ENCODE measurements around the gene GAS2. TPM values are rescaled to one million over a fixed set of nuclear protein-coding genes. Genes with fewer than 3 reads are reported as not detected.

The GAS2 gene
- total and polyA plus RNA-seq, 2 of the 4 experiments (the other 2 are of a cell fraction): 0.51 to 0.90 TPM

DNA sequence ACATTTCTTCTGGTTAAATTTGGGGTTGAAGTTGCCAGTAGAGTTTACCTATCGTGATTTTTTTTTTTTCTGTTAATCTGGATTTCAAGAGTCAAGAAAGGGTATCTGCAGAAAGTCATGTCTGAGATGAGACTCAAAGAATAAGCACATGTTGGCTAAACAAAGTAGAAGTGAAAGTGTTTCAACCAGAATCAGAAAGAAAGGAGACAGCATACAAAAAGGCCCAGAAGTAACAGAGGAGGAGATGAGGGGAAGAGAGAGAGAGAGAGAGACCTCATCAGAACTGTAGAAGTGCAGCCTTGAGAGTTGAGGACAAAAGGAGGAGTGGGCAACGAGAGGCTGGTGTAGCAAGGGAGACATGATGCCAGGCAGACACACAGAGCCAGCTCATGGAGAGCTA is 108.3 kb downstream of the GAS2 start:
- Histone ChIP-seq H3K79me1 (ENCODE audit: low read depth in 1 of 2, low read length in 2 of 2) (no peaks in the 10 kb centered on the region), H2AFZ (replicated peaks; ENCODE audit: low read length, poor library complexity) (no peak overlapping the region), H3K27ac (ENCODE audit: insufficient read depth, low read length) (no peak overlapping the region), H3K9me3 (ENCODE audit: control insufficient read depth, insufficient read depth, low read length) (no peaks in the 10 kb centered on the region), H4K5ac (ENCODE audit: low read depth, low read length) (no peak overlapping the region), H3K23ac (ENCODE audit: low read depth, low read length) (no peak overlapping the region), H3K9ac (ENCODE audit: low read depth, low read length) (no peak overlapping the region), H3K36me3 (ENCODE audit: control insufficient read depth, insufficient read depth, low read length) (no peaks in the 10 kb centered on the region), H3K4me3 (ENCODE audit: insufficient read depth, low read depth, low read length) (no peak overlapping the region), H4K91ac (ENCODE audit: insufficient read depth, low read depth, low read length) (no peak overlapping the region), H3K27me3 (ENCODE audit: control insufficient read depth, insufficient read depth, low read length) (0 out of 2 replicates have a peak, but pooled peaks cover 1% of the 10 kb centered on the region), H2BK5ac (ENCODE audit: low read depth, low read length, poor library complexity, severe bottlenecking) (no peak overlapping the region), H2BK20ac (ENCODE audit: low read depth, low read length) (no peak overlapping the region), H3K18ac (ENCODE audit: low read depth, low read length) (no peak overlapping the region), H2AK5ac (ENCODE audit: low read depth, low read length) (no peak overlapping the region), H3K4ac (ENCODE audit: low read depth, low read length) (no peak overlapping the region), H3K56ac (ENCODE audit: extremely low read depth, insufficient read depth, low read length) (no peak overlapping the region), H3K14ac (replicated peaks; ENCODE audit: low read depth, low read length) (no peak overlapping the region), H2AK9ac (replicated peaks; ENCODE audit: low read depth, low read length, poor library complexity) (no peak overlapping the region), H2BK15ac (ENCODE audit: low read depth, low read length) (no peak overlapping the region), H3K4me1 (ENCODE audit: control insufficient read depth, insufficient read depth, low read length) (no peaks in the 10 kb centered on the region), H2BK120ac (ENCODE audit: low read depth, low read length) (no peak overlapping the region), H4K20me1 (ENCODE audit: insufficient read depth, low read length) (no peaks in the 10 kb centered on the region), H3K4me2 (ENCODE audit: low read depth, low read length) (no peak overlapping the region; the same call in 1 of the 2 replicates), H4K8ac (ENCODE audit: low read depth in 2 of 2, low read length in 2 of 2) (no peak overlapping the region), H3K9me1 (ENCODE audit: insufficient read depth, low read length) (no peaks in the 10 kb centered on the region)
- intact Hi-C loops (cut with micrococcal nuclease) (no loop called here), dilution Hi-C loops (cut with HindIII; ENCODE audit: low sequenced_read_pairs, unreplicated experiment) (no loop called here), in situ Hi-C loops (cut with MboI; ENCODE audit: low sequenced_read_pairs) (no loop called here)
- DNase-seq (no peak), ATAC-seq (ENCODE audit: low read depth) (no peak)
- WGBS, 2 experiments (ENCODE audit: extremely low coverage in 2 of 2, insufficient read length in 1 of 2): 100% methylated on average over 1 of the region's 2 CpGs; no CpG with 5 or more reads in 1 of the 2 experiments
- ChIA-PET CTCF (interaction anchor here (1.9 kb wide), 1 partner anchor 13 kb away, joined by 7 read pairs; no protein-coding TSS in a partner anchor), POLR2A (ENCODE audit: unreplicated experiment) (no interaction called here)
- BruUV-seq (replicated peaks): no TSS peak
- TF ChIP-seq MAFK (IDR thresholded peaks at IDR 0.05; ENCODE audit: low read depth, low read length) (no peak), SMC3 (IDR thresholded peaks at IDR 0.05; ENCODE audit: low read depth, low read length) (no peak), RAD21 (IDR thresholded peaks at IDR 0.05; ENCODE audit: low read length) (no peak), NFE2L2 (IDR thresholded peaks at IDR 0.05; ENCODE audit: low read depth, low read length) (no peak), MAZ (IDR thresholded peaks at IDR 0.05; ENCODE audit: borderline replicate concordance, low read depth, low read length) (no peak), MXI1 (IDR thresholded peaks at IDR 0.05; ENCODE audit: borderline replicate concordance, low read depth, low read length) (no peak), POLR2A (IDR thresholded peaks at IDR 0.05; ENCODE audit: low read depth, low read length) (no peak), RCOR1 (IDR thresholded peaks at IDR 0.05; ENCODE audit: insufficient replicate concordance, low read length) (no peak), RFX5 (IDR thresholded peaks at IDR 0.05; ENCODE audit: low read depth, low read length) (no peak), CHD1 (IDR thresholded peaks at IDR 0.05; ENCODE audit: low read depth, low read length) (no peak), FOS (IDR thresholded peaks at IDR 0.05; ENCODE audit: low read depth, low read length) (no peak), BHLHE40 (IDR thresholded peaks at IDR 0.05; ENCODE audit: low read depth, low read length) (no peak), CEBPB (IDR thresholded peaks at IDR 0.05; ENCODE audit: low read depth, low read length) (no peak)
- TF ChIP-seq, protein P1, sequence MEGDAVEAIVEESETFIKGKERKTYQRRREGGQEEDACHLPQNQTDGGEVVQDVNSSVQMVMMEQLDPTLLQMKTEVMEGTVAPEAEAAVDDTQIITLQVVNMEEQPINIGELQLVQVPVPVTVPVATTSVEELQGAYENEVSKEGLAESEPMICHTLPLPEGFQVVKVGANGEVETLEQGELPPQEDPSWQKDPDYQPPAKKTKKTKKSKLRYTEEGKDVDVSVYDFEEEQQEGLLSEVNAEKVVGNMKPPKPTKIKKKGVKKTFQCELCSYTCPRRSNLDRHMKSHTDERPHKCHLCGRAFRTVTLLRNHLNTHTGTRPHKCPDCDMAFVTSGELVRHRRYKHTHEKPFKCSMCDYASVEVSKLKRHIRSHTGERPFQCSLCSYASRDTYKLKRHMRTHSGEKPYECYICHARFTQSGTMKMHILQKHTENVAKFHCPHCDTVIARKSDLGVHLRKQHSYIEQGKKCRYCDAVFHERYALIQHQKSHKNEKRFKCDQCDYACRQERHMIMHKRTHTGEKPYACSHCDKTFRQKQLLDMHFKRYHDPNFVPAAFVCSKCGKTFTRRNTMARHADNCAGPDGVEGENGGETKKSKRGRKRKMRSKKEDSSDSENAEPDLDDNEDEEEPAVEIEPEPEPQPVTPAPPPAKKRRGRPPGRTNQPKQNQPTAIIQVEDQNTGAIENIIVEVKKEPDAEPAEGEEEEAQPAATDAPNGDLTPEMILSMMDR (conservative IDR thresholded peaks at IDR 0.05; ENCODE audit: low read depth, low read length): no peak
- TF ChIP-seq, protein P2, sequence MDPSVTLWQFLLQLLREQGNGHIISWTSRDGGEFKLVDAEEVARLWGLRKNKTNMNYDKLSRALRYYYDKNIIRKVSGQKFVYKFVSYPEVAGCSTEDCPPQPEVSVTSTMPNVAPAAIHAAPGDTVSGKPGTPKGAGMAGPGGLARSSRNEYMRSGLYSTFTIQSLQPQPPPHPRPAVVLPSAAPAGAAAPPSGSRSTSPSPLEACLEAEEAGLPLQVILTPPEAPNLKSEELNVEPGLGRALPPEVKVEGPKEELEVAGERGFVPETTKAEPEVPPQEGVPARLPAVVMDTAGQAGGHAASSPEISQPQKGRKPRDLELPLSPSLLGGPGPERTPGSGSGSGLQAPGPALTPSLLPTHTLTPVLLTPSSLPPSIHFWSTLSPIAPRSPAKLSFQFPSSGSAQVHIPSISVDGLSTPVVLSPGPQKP (IDR thresholded peaks at IDR 0.05; ENCODE audit: borderline replicate concordance, low read depth, low read length): no peak
- TF ChIP-seq, protein P3, sequence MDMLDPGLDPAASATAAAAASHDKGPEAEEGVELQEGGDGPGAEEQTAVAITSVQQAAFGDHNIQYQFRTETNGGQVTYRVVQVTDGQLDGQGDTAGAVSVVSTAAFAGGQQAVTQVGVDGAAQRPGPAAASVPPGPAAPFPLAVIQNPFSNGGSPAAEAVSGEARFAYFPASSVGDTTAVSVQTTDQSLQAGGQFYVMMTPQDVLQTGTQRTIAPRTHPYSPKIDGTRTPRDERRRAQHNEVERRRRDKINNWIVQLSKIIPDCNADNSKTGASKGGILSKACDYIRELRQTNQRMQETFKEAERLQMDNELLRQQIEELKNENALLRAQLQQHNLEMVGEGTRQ (IDR thresholded peaks at IDR 0.05; ENCODE audit: low read depth, low read length): no peak

All from IMR-90 (cell line).